IMR-90 (cell line): ENCODE data around the gene CRYM. TPM values are rescaled to one million over a fixed set of nuclear protein-coding genes. Genes with fewer than 3 reads are reported as not detected.

Experiments used
- ATAC-seq: fragments of 200-7000 bp; cut with Tn5 transposase; 2 replicates; pipeline ENCODE4 v1.9.1; 2020; ENCODE audit warnings: low read depth, mild to moderate bottlenecking, moderate library complexity
- BruUV-seq: library from RNA; stranded (reverse); fragments of 400-500 nt; replicated peaks from 2 replicates; lab custom pipeline; 2021; lab: Mats Ljungman, UMichigan
- CTCF ChIA-PET: fragments of 300-600 bp; formaldehyde crosslinking; extraction: SDS; loops from one replicate; lab custom pipeline; 2021; ENCODE audit warnings: antibody characterized with exemption; lab: Yijun Ruan, JAX
- POLR2A ChIA-PET: fragments of 300-600 bp; sonication (Branson Sonifier 250); formaldehyde crosslinking; loops from one replicate; lab custom pipeline; 2022; ENCODE audit warnings: antibody characterized with exemption; ENCODE audit not compliant: unreplicated experiment; lab: Charles Lee
- DNase-seq: peaks from one replicate; pipeline ENCODE4 v3.0.0; 2013
- H2AFZ ChIP-seq: replicated peaks from 2 replicates; pipeline ENCODE3; 2013; ENCODE audit warnings: low read length, mild to moderate bottlenecking; ENCODE audit not compliant: poor library complexity
- H2AK5ac ChIP-seq: 2 replicates; pipeline ENCODE4 v1.6.1; 2013; ENCODE audit warnings: low read depth, low read length, inconsistent platforms
- H2AK9ac ChIP-seq: replicated peaks from 2 replicates; pipeline ENCODE3; 2013; ENCODE audit warnings: mild to moderate bottlenecking, low read depth, low read length, moderate library complexity; ENCODE audit not compliant: poor library complexity
- H2BK120ac ChIP-seq: 2 replicates; pipeline ENCODE4 v1.6.1; 2013; ENCODE audit warnings: low read depth, low read length, inconsistent platforms
- H2BK15ac ChIP-seq: 3 replicates; pipeline ENCODE4 v1.6.1; 2013; ENCODE audit warnings: low read depth, low read length, inconsistent platforms
- H2BK20ac ChIP-seq: 2 replicates; pipeline ENCODE4 v1.6.1; 2013; ENCODE audit warnings: low read depth, mild to moderate bottlenecking, inconsistent platforms, low read length, moderate library complexity
- H2BK5ac ChIP-seq: 2 replicates; pipeline ENCODE4 v1.6.1; 2013; ENCODE audit warnings: mild to moderate bottlenecking, low read depth, low read length, inconsistent platforms; ENCODE audit not compliant: poor library complexity, severe bottlenecking
- H3K14ac ChIP-seq: replicated peaks from 2 replicates; pipeline ENCODE4 v1.6.1; 2013; ENCODE audit warnings: low read depth, low read length, inconsistent platforms
- H3K18ac ChIP-seq: 2 replicates; pipeline ENCODE4 v1.6.1; 2013; ENCODE audit warnings: low read depth, low read length, control low read depth
- H3K23ac ChIP-seq: 2 replicates; pipeline ENCODE4 v1.6.1; 2013; ENCODE audit warnings: low read depth, low read length, inconsistent platforms
- H3K27ac ChIP-seq: 2 replicates; pipeline ENCODE4 v1.5.1; 2013; ENCODE audit warnings: mild to moderate bottlenecking, control low read depth, low read length; ENCODE audit not compliant: insufficient read depth
- H3K27me3 ChIP-seq: 2 replicates; pipeline ENCODE4 v1.6.1; 2013; ENCODE audit warnings: low read length; ENCODE audit not compliant: control insufficient read depth, insufficient read depth
- H3K36me3 ChIP-seq: 2 replicates; pipeline ENCODE4 v1.6.1; 2013; ENCODE audit warnings: low read length, mixed read lengths; ENCODE audit not compliant: control insufficient read depth, insufficient read depth
- H3K4ac ChIP-seq: 2 replicates; pipeline ENCODE4 v1.6.1; 2013; ENCODE audit warnings: low read depth, low read length, inconsistent platforms
- H3K4me1 ChIP-seq: 2 replicates; pipeline ENCODE4 v1.6.1; 2013; ENCODE audit warnings: low read length, mixed read lengths; ENCODE audit not compliant: control insufficient read depth, insufficient read depth
- H3K4me2 ChIP-seq: 2 replicates; pipeline ENCODE4 v1.6.1; 2013; ENCODE audit warnings: low read depth, mild to moderate bottlenecking, control low read depth, low read length, moderate library complexity
- H3K4me3 ChIP-seq: 2 replicates; pipeline ENCODE4 v1.5.1; 2013; ENCODE audit warnings: low read depth, mild to moderate bottlenecking, control low read depth, low read length, moderate library complexity; ENCODE audit not compliant: insufficient read depth
- H3K56ac ChIP-seq: 2 replicates; pipeline ENCODE4 v1.6.1; 2013; ENCODE audit warnings: low read length, inconsistent platforms; ENCODE audit not compliant: insufficient read depth; ENCODE audit errors: extremely low read depth
- H3K79me1 ChIP-seq, 2 experiments: 2 replicates each; pipeline ENCODE4 v1.6.1; 2013; ENCODE audit warnings: low read length in 2 of 2, inconsistent platforms in 1 of 2, low read depth in 1 of 2
- H3K9ac ChIP-seq: 2 replicates; pipeline ENCODE4 v1.6.1; 2013; ENCODE audit warnings: low read depth, low read length, control low read depth
- H3K9me1 ChIP-seq: 2 replicates; pipeline ENCODE4 v1.6.1; 2013; ENCODE audit warnings: low read length, inconsistent platforms; ENCODE audit not compliant: insufficient read depth
- H3K9me3 ChIP-seq: 2 replicates; pipeline ENCODE4 v1.6.1; 2013; ENCODE audit warnings: low read length; ENCODE audit not compliant: control insufficient read depth, insufficient read depth
- H4K20me1 ChIP-seq: 2 replicates; pipeline ENCODE4 v1.6.1; 2013; ENCODE audit warnings: low read length, inconsistent platforms; ENCODE audit not compliant: insufficient read depth
- H4K5ac ChIP-seq: 2 replicates; pipeline ENCODE4 v1.6.1; 2013; ENCODE audit warnings: mild to moderate bottlenecking, low read depth, low read length, control low read depth
- H4K8ac ChIP-seq, 2 experiments: 2 replicates each; pipeline ENCODE4 v1.6.1; 2013; ENCODE audit warnings: low read depth in 2 of 2, low read length in 2 of 2, control low read depth in 1 of 2, inconsistent platforms in 1 of 2
- H4K91ac ChIP-seq: 2 replicates; pipeline ENCODE4 v1.6.1; 2013; ENCODE audit warnings: low read depth, low read length, inconsistent platforms; ENCODE audit not compliant: insufficient read depth
- BHLHE40 ChIP-seq: fragments of 150-350 bp; IDR thresholded peaks from 2 replicates; pipeline ENCODE4 v1.6.1; 2016; ENCODE audit warnings: mild to moderate bottlenecking, low read depth, low read length
- CEBPB ChIP-seq: IDR thresholded peaks from 2 replicates; pipeline ENCODE4 v1.6.1; 2012; ENCODE audit warnings: low read depth, low read length, improper control_type of control experiment
- FOS ChIP-seq: fragments of 150-350 bp; IDR thresholded peaks from 2 replicates; pipeline ENCODE4 v1.6.1; 2016; ENCODE audit warnings: low read depth, low read length
- MAFK ChIP-seq: IDR thresholded peaks from 2 replicates; pipeline ENCODE4 v1.6.1; 2012; ENCODE audit warnings: low read depth, low read length, improper control_type of control experiment
- MAZ ChIP-seq: IDR thresholded peaks from 2 replicates; pipeline ENCODE4 v1.6.1; 2012; ENCODE audit warnings: low read depth, mild to moderate bottlenecking, low read length, improper control_type of control experiment, moderate library complexity, borderline replicate concordance
- MXI1 ChIP-seq: IDR thresholded peaks from 2 replicates; pipeline ENCODE4 v1.6.1; 2012; ENCODE audit warnings: low read depth, mild to moderate bottlenecking, low read length, moderate library complexity, borderline replicate concordance
- NFE2L2 ChIP-seq: fragments of 150-350 bp; IDR thresholded peaks from 2 replicates; pipeline ENCODE4 v1.6.1; 2016; ENCODE audit warnings: low read depth, mild to moderate bottlenecking, low read length
- POLR2A ChIP-seq: IDR thresholded peaks from 2 replicates; pipeline ENCODE4 v1.6.1; 2012; ENCODE audit warnings: mild to moderate bottlenecking, low read depth, low read length
- RAD21 ChIP-seq: IDR thresholded peaks from 2 replicates; pipeline ENCODE4 v1.6.1; 2012; ENCODE audit warnings: low read length, improper control_type of control experiment
- RCOR1 ChIP-seq: IDR thresholded peaks from 2 replicates; pipeline ENCODE4 v1.6.1; 2012; ENCODE audit warnings: mild to moderate bottlenecking, low read length, improper control_type of control experiment; ENCODE audit not compliant: insufficient replicate concordance
- RFX5 ChIP-seq: IDR thresholded peaks from 2 replicates; pipeline ENCODE4 v1.8.0; 2012; ENCODE audit warnings: low read depth, mild to moderate bottlenecking, low read length, moderate library complexity
- SMC3 ChIP-seq: fragments of 150-350 bp; IDR thresholded peaks from 2 replicates; pipeline ENCODE4 v1.6.1; 2016; ENCODE audit warnings: low read depth, mild to moderate bottlenecking, antibody characterized with exemption, low read length, moderate library complexity
- WGBS, 2 experiments: methylation state at CpG; one replicate each; pipeline versions ENCODE4 v1.1.5 to v1.1.7; 2013; ENCODE audit warnings: missing lambda C conversion rate in 2 of 2; ENCODE audit not compliant: insufficient read length in 1 of 2; ENCODE audit errors: extremely low coverage in 2 of 2; 5-methylcytosine and 5-hydroxymethylcytosine counted together
- dilution Hi-C: fragments of 300-500 bp; cut with HindIII; formaldehyde crosslinking; loops from one replicate; pipeline ENCODE4 v1.14.3; 2018; ENCODE audit warnings: low sequenced_read_pairs; ENCODE audit not compliant: unreplicated experiment
- in situ Hi-C: fragments of 300-500 bp; cut with MboI; formaldehyde crosslinking; loops from 3 replicates; pipeline ENCODE4 v1.14.3; 2019; ENCODE audit warnings: low sequenced_read_pairs, inconsistent platforms, mixed read lengths
- intact Hi-C: fragments of 100-400 bp; cut with micrococcal nuclease; formaldehyde crosslinking; loops from 2 replicates; pipeline ENCODE4 v1.10.0; 2022
- polyA plus RNA-seq, 3 experiments: library from polyadenylated mRNA; depleted of rRNA; stranded (reverse); fragments of >200 nt; gene quantifications; 2 replicates each; pipeline ENCODE4 v1.2.3, GENCODE V29; 2012; ENCODE audit warnings: low replicate concordance in 1 of 3
- total RNA-seq: library from RNA; depleted of rRNA; stranded (reverse); fragments of >200 nt; gene quantifications from 2 replicates; pipeline ENCODE4 v1.2.3, GENCODE V29; 2012
- TF ChIP-seq, protein P1 (sequence below): conservative IDR thresholded peaks from 2 replicates; pipeline ENCODE4 v1.5.1; 2012; ENCODE audit warnings: mild to moderate bottlenecking, low read depth, low read length, improper control_type of control experiment
- TF ChIP-seq, protein P2 (sequence below): fragments of 150-350 bp; IDR thresholded peaks from 2 replicates; pipeline ENCODE4 v1.6.1; 2016; ENCODE audit warnings: low read depth, mild to moderate bottlenecking, low read length, moderate library complexity, borderline replicate concordance
- TF ChIP-seq, protein P3 (sequence below): fragments of 150-350 bp; IDR thresholded peaks from 2 replicates; pipeline ENCODE4 v1.6.1; 2017; ENCODE audit warnings: mild to moderate bottlenecking, antibody characterized with exemption, low read length, low read depth

CRYM gene
- total and polyA plus RNA-seq, 2 of the 4 experiments (the other 2 are of a cell fraction) = not detected

DNA sequence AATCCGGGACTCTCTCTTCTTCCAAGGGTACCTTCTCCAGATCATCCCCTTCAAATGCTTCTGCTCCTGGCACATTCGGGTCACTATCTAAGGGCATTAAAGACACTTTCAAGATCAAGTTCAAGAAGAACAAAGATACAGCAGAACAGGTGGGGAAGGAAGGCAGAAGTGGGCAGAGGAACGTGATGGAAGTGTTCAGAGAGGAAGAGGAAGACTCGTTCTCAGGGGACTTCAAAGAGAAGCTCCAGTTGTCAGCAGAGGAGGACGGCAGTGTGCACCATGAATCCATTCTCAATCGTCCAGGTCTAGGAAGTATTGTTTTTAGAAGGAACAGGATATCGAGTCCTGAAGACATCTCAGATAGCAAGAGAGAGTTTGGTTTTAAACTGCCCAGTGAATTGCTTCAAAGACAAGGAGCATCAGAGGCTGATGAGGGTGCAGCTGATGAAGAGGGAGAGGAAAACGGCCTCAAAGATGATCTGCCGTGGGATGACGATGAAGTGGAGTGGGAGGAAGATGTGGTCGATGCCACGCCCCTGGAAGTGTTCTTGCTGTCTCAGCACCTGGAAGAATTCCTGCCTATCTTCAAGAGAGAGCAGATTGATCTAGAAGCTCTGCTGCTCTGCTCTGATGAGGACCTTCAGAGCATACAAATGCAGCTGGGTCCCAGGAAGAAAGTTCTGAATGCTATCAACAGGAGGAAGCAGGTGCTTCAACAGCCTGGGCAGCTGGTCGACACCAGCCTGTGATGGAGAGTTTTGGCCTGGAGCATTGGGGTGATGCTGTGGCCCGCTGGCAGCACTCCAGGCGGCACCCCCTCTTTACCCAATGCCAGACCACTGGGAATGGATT is 27.8 kb downstream of the CRYM start:
- CTCF ChIA-PET = no interaction called here
- Histone ChIP-seq H3K14ac (no peak overlapping the region), H3K27me3 (peaks cover 16% of the 10 kb centered on the region), H3K4me2 (no peak overlapping the region), H4K20me1 (no peaks in the 10 kb centered on the region), H3K9ac (no peak overlapping the region), H3K4me3 (no peak overlapping the region), H3K4me1 (no peaks in the 10 kb centered on the region), H3K36me3 (no peaks in the 10 kb centered on the region), H3K79me1 (no peaks in the 10 kb centered on the region), H3K27ac (no peak overlapping the region), H4K5ac (no peak overlapping the region), H3K23ac (no peak overlapping the region), H3K9me3 (no peaks in the 10 kb centered on the region), H2BK20ac (no peak overlapping the region), H2AK9ac (no peak overlapping the region), H3K56ac (no peak overlapping the region), H2AFZ (no peak overlapping the region), H4K8ac (no peak overlapping the region), H2AK5ac (no peak overlapping the region), H2BK120ac (no peak overlapping the region), H4K91ac (no peak overlapping the region), H3K4ac (no peak overlapping the region), H3K9me1 (no peaks in the 10 kb centered on the region), H3K18ac (no peak overlapping the region), H2BK5ac (no peak overlapping the region), H2BK15ac (no peak overlapping the region)
- WGBS, 2 experiments = 63% methylated on average over 5 of the region's 15 CpGs; no CpG with 5 or more reads in 1 of the 2 experiments
- no TSS peak for BruUV-seq
- POLR2A ChIA-PET = no interaction called here
- in situ Hi-C loops (no loop called here), dilution Hi-C loops (no loop called here), intact Hi-C loops (no loop called here)
- DNase-seq (no peak), ATAC-seq (no peak)
- TF ChIP-seq POLR2A (no peak), SMC3 (no peak), RFX5 (no peak), BHLHE40 (no peak), NFE2L2 (no peak), MAFK (no peak), RAD21 (no peak), FOS (no peak), MXI1 (no peak), CEBPB (no peak), MAZ (no peak), RCOR1 (no peak)
- TF ChIP-seq, protein P1, sequence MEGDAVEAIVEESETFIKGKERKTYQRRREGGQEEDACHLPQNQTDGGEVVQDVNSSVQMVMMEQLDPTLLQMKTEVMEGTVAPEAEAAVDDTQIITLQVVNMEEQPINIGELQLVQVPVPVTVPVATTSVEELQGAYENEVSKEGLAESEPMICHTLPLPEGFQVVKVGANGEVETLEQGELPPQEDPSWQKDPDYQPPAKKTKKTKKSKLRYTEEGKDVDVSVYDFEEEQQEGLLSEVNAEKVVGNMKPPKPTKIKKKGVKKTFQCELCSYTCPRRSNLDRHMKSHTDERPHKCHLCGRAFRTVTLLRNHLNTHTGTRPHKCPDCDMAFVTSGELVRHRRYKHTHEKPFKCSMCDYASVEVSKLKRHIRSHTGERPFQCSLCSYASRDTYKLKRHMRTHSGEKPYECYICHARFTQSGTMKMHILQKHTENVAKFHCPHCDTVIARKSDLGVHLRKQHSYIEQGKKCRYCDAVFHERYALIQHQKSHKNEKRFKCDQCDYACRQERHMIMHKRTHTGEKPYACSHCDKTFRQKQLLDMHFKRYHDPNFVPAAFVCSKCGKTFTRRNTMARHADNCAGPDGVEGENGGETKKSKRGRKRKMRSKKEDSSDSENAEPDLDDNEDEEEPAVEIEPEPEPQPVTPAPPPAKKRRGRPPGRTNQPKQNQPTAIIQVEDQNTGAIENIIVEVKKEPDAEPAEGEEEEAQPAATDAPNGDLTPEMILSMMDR = no peak
- TF ChIP-seq, protein P2, sequence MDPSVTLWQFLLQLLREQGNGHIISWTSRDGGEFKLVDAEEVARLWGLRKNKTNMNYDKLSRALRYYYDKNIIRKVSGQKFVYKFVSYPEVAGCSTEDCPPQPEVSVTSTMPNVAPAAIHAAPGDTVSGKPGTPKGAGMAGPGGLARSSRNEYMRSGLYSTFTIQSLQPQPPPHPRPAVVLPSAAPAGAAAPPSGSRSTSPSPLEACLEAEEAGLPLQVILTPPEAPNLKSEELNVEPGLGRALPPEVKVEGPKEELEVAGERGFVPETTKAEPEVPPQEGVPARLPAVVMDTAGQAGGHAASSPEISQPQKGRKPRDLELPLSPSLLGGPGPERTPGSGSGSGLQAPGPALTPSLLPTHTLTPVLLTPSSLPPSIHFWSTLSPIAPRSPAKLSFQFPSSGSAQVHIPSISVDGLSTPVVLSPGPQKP = no peak
- TF ChIP-seq, protein P3, sequence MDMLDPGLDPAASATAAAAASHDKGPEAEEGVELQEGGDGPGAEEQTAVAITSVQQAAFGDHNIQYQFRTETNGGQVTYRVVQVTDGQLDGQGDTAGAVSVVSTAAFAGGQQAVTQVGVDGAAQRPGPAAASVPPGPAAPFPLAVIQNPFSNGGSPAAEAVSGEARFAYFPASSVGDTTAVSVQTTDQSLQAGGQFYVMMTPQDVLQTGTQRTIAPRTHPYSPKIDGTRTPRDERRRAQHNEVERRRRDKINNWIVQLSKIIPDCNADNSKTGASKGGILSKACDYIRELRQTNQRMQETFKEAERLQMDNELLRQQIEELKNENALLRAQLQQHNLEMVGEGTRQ = no peak
